CD4-positive, CD25-positive, alpha-beta regulatory T cell (primary cell): ENCODE data around the gene LRP4. TPM values are rescaled to one million over a fixed set of nuclear protein-coding genes. Genes with fewer than 3 reads are reported as not detected.

Experiments
- ATAC-seq, 2 donors: fragments of 150-1000 bp; cut with Tn5 transposase; one replicate each; pipeline ENCODE4 v1.10.0; 2021; ENCODE audit warnings: low read depth in 2 of 2, moderate number of reproducible peaks in 2 of 2, moderate library complexity in 1 of 2
- DNase-seq, 3 donors: peaks; one replicate each; pipeline versions ENCODE4 v3.0.0 to v3.0.0-alpha.2; 2012 to 2022; ENCODE audit warnings: mixed read lengths in 1 of 3
- H3K27ac ChIP-seq: one replicate; pipeline ENCODE4 v1.7.0; 2013; ENCODE audit warnings: mild to moderate bottlenecking, low read length; ENCODE audit not compliant: insufficient read depth, poor library complexity, severe bottlenecking
- H3K27me3 ChIP-seq: one replicate; pipeline ENCODE4 v1.7.0; 2013; ENCODE audit warnings: low read length; ENCODE audit not compliant: control insufficient read depth, insufficient read depth
- H3K36me3 ChIP-seq: one replicate; pipeline ENCODE4 v1.7.0; 2013; ENCODE audit warnings: mild to moderate bottlenecking, low read length, moderate library complexity; ENCODE audit not compliant: control insufficient read depth, insufficient read depth
- H3K4me1 ChIP-seq: 2 replicates; pipeline ENCODE4 v1.7.0; 2013; ENCODE audit warnings: mild to moderate bottlenecking, low read length; ENCODE audit not compliant: insufficient read depth, control insufficient read depth, poor library complexity, severe bottlenecking
- H3K4me3 ChIP-seq: one replicate; pipeline ENCODE4 v1.7.0; 2013; ENCODE audit warnings: low read depth, mild to moderate bottlenecking, low read length, moderate library complexity
- H3K9me3 ChIP-seq, 2 experiments: 1 replicate in 1 of 2; 2 replicates in 1 of 2; pipeline ENCODE4 v1.7.0; 2013; ENCODE audit warnings: low read length in 2 of 2, mild to moderate bottlenecking in 1 of 2, moderate library complexity in 1 of 2; ENCODE audit not compliant: control insufficient read depth in 2 of 2
- H3K27ac Mint-ChIP-seq, 3 donors: one replicate each; pipeline ENCODE4 v1.8.0; 2020 to 2022; ENCODE audit warnings: mild to moderate bottlenecking in 3 of 3, mixed read lengths in 3 of 3, moderate library complexity in 2 of 3
- H3K27me3 Mint-ChIP-seq: one replicate; pipeline ENCODE4 v1.8.0; 2022; ENCODE audit warnings: mild to moderate bottlenecking, mixed read lengths
- H3K36me3 Mint-ChIP-seq: one replicate; pipeline ENCODE4 v1.8.0; 2020; ENCODE audit warnings: mixed read lengths
- H3K4me1 Mint-ChIP-seq, 4 donors: one replicate each; pipeline ENCODE4 v1.8.0; 2020 to 2022; ENCODE audit warnings: mixed read lengths in 4 of 4, mild to moderate bottlenecking in 1 of 4
- H3K4me3 Mint-ChIP-seq, 4 donors: one replicate each; pipeline ENCODE4 v1.8.0; 2020 to 2022; ENCODE audit warnings: mild to moderate bottlenecking in 4 of 4, mixed read lengths in 4 of 4, moderate library complexity in 3 of 4
- H3K9me3 Mint-ChIP-seq, 7 donors: one replicate each; pipeline ENCODE4 v1.8.0; 2020 to 2022; ENCODE audit warnings: mixed read lengths in 7 of 7, mild to moderate bottlenecking in 3 of 7, moderate library complexity in 2 of 7
- polyA plus RNA-seq, 4 donors: library from polyadenylated mRNA; unstranded; fragments of 300-500 nt; fragmentation: Illumina TruSeq; gene quantifications; one replicate each; pipeline ENCODE4 v1.2.3, GENCODE V29; 2021
- total RNA-seq: library from RNA; stranded (reverse); gene quantifications from one replicate; pipeline ENCODE4 v1.2.3, GENCODE V29; 2022

LRP4 gene
- total and polyA plus RNA-seq, 5 donors from 2014 or later: 0.05 TPM; not detected in 4

GRCh38 chr11:46917109-46917761 lies 1.1 kb downstream of the LRP4 start:
- Histone ChIP-seq H3K9me3 (no peaks in the 10 kb centered on the region), H3K4me1 (peaks cover 25% of the 10 kb centered on the region), H3K27me3 (peaks cover 39% of the 10 kb centered on the region), H3K36me3 (no peaks in the 10 kb centered on the region), H3K27ac (no peak overlapping the region), H3K4me3 (peak overlapping the region; percentile 51)
- Mint-ChIP-seq H3K4me3 (peak overlapping the region; percentile 74 to 87 (median 83)), H3K27me3 (peaks cover 77% of the 10 kb centered on the region), H3K27ac (peak overlapping the region in 1 of 3 donors; percentile 42), H3K9me3 (peaks cover 0 to 3% (median 0%) of the 10 kb centered on the region in 7 donors), H3K36me3 (no peaks in the 10 kb centered on the region), H3K4me1 (peaks cover 6 to 33% (median 23%) of the 10 kb centered on the region in 4 donors)
- ATAC-seq (no peak), DNase-seq (peak in 1 of 3 donors; percentile 21)

DNA sequence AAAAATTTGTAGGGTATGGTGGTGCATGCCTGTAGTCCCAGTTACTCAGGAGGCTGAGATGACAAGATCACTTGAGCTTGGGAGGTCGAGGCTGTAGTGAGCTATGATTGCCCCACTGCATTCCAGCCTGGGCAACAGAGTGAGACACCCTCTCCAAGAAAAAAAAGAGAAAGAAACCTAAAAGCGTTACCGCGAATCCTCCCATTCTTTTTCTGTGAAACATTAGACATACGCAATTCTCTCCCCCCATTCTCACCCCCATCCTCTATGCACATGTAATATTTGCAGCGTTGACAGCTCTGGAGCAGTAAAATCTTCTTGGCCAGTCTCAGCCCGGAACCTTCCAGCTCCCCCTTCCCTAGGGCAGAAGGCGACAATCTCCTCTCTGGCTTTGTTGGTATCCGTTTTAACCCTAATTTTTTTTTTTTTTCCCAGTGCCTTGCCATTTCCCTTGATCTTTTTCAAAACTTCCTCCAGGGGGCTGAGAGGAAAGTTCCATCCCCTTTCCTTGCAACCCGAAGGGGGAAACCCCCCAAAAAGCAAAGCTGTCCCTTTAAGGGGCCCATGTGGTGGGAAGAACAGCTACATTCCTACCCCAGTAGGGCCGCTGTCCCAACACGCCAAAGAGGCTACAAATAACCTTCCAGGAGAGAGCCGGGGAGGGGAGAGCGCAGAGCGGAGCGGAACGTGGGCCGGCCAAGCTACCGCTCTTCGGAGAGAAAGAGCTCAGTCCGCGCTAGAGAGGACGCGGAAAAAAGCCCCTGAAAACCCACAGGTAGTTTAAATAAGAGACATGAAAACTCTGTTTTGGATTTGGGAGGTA lies 1.9 kb downstream of the LRP4 start:
- no peaks in the 10 kb centered on the region for H3K36me3 Mint-ChIP-seq
- no peak overlapping the region for H3K27ac Mint-ChIP-seq
- DNase-seq: no peak
- H3K4me1 ChIP-seq: peaks cover 25% of the 10 kb centered on the region
- H3K27ac ChIP-seq: no peak overlapping the region
- peaks cover 0 to 3% (median 0%) of the 10 kb centered on the region in 7 donors for H3K9me3 Mint-ChIP-seq
- peaks cover 81% of the 10 kb centered on the region for H3K27me3 Mint-ChIP-seq
- H3K27me3 ChIP-seq: peaks cover 39% of the 10 kb centered on the region
- H3K4me1 Mint-ChIP-seq: peaks cover 6 to 33% (median 23%) of the 10 kb centered on the region in 4 donors
- peak overlapping the region; percentile 73 to 87 (median 83) for H3K4me3 Mint-ChIP-seq
- no peaks in the 10 kb centered on the region for H3K36me3 ChIP-seq
- peak in 1 of 2 donors; percentile 39 for ATAC-seq
- H3K4me3 ChIP-seq: peak overlapping the region; percentile 51
- H3K9me3 ChIP-seq: no peaks in the 10 kb centered on the region

DNA sequence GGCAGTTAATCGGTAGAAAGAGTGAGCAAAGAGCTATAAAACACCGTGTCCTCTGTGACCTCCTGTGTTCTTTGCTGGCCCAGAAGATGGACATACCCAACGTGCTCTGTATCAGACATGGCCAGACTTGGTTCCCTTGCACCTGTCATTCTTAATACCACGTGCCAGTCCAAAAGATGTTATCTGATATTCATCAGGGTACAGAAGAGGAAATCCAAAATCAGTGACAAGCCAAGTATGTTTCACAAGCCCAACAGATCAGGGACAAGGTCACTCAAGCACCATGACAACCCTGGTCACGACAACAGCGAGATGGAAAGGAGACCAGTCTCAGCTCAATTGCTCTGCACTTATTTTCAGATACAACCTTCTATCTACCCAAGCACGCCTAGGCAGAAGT lies 3.4 kb downstream of the LRP4 start:
- no peak overlapping the region for H3K27ac Mint-ChIP-seq

DNA sequence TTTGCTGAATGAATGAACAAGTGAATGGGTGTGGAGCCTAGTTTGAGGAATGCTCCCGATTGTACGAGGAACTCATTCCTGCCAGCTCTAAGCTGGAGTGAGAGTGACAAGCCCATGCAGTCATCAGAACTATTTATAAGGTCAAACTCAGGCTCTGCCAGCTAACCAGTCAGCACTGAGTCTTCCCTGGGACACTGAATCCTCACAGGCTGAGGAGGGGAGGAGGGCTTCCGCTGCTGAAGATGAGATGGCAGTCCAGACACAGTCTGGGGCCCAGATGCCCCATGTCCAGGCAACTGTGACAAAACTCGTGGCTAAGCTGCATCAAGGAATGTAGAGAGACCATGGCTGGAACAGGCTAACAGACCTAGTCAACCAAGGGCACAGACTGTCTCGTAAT lies 4.0 kb downstream of the LRP4 start:
- Mint-ChIP-seq H3K36me3 (no peaks in the 10 kb centered on the region), H3K4me1 (peaks cover 6 to 26% (median 14%) of the 10 kb centered on the region in 4 donors), H3K27ac (no peak overlapping the region), H3K27me3 (peaks cover 81% of the 10 kb centered on the region), H3K4me3 (no peak overlapping the region), H3K9me3 (peaks cover 0 to 3% (median 0%) of the 10 kb centered on the region in 7 donors)
- H3K36me3 ChIP-seq: no peaks in the 10 kb centered on the region
- H3K4me1 ChIP-seq: peaks cover 25% of the 10 kb centered on the region
- peaks cover 40% of the 10 kb centered on the region for H3K27me3 ChIP-seq
- H3K9me3 ChIP-seq: no peaks in the 10 kb centered on the region
- no peak overlapping the region for H3K4me3 ChIP-seq
- ATAC-seq (no peak), DNase-seq (no peak)
- no peak overlapping the region for H3K27ac ChIP-seq

More for the DNA sequence above, 3.4 kb downstream of the LRP4 start:
- peaks cover 6 to 32% (median 20%) of the 10 kb centered on the region in 4 donors for H3K4me1 Mint-ChIP-seq
- Histone ChIP-seq H3K36me3 (no peaks in the 10 kb centered on the region), H3K27ac (no peak overlapping the region), H3K4me1 (peaks cover 25% of the 10 kb centered on the region), H3K9me3 (no peaks in the 10 kb centered on the region), H3K27me3 (peaks cover 42% of the 10 kb centered on the region), H3K4me3 (no peak overlapping the region)
- peaks cover 0 to 3% (median 0%) of the 10 kb centered on the region in 7 donors for H3K9me3 Mint-ChIP-seq
- H3K27me3 Mint-ChIP-seq: peaks cover 82% of the 10 kb centered on the region
- H3K4me3 Mint-ChIP-seq: no peak overlapping the region
- no peaks in the 10 kb centered on the region for H3K36me3 Mint-ChIP-seq
- DNase-seq: no peak
- no peak for ATAC-seq

GRCh38 chr11:46913484-46913883 lies 4.9 kb downstream of the LRP4 start:
- no peaks in the 10 kb centered on the region for H3K9me3 ChIP-seq
- H3K4me1 ChIP-seq: peaks cover 19% of the 10 kb centered on the region

DNA sequence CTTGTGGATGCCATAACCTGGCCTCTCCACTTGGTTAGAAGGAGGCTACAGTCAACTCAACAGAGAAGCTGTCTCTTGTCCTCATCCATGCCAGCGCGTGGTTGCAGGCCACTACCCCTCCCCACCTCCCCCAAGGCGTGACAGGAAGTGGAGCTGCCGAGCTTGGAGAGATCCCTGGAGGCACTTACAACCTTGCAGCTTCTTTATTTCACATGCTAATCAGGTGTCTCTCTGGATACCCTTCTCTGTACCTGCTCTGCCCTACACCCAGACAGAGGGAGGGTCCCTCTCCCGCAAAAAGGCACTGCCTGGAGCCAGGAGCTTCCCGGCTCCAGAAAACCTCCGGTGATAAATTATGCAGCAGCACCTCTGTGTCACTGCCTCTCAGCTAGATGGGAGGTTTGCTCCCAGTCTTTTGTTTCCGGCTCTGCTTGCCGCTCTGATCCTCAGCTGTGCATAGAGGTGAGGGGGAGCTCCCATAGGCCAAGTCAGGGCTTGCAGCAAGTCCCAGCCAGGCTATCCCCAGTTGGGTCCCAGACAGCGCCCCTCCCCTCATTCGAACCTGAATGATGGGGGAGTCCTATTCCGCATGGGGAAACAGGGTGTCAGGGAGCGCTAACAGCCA lies 5.7 kb downstream of the LRP4 start:
- Histone ChIP-seq H3K36me3 (no peaks in the 10 kb centered on the region), H3K27me3 (peaks cover 36% of the 10 kb centered on the region), H3K4me1 (peaks cover 13% of the 10 kb centered on the region), H3K9me3 (no peaks in the 10 kb centered on the region), H3K27ac (no peak overlapping the region), H3K4me3 (no peak overlapping the region)
- Mint-ChIP-seq H3K4me1 (peaks cover 6 to 16% (median 9%) of the 10 kb centered on the region in 4 donors), H3K36me3 (no peaks in the 10 kb centered on the region), H3K4me3 (no peak overlapping the region), H3K27me3 (peaks cover 74% of the 10 kb centered on the region), H3K9me3 (peaks cover 0 to 3% (median 0%) of the 10 kb centered on the region in 7 donors), H3K27ac (no peak overlapping the region)
- no peak for DNase-seq
- no peak for ATAC-seq

More at GRCh38 chr11:46913484-46913883, 4.9 kb downstream of the LRP4 start:
- no peaks in the 10 kb centered on the region for H3K36me3 Mint-ChIP-seq
- Histone ChIP-seq H3K4me3 (no peak overlapping the region), H3K36me3 (no peaks in the 10 kb centered on the region), H3K27me3 (peaks cover 36% of the 10 kb centered on the region), H3K27ac (no peak overlapping the region)
- ATAC-seq (no peak), DNase-seq (no peak)
- peaks cover 6 to 18% (median 9%) of the 10 kb centered on the region in 4 donors for H3K4me1 Mint-ChIP-seq
- peaks cover 75% of the 10 kb centered on the region for H3K27me3 Mint-ChIP-seq
- no peak overlapping the region for H3K27ac Mint-ChIP-seq
- H3K9me3 Mint-ChIP-seq: peaks cover 0 to 3% (median 0%) of the 10 kb centered on the region in 7 donors
- H3K4me3 Mint-ChIP-seq: no peak overlapping the region

DNA sequence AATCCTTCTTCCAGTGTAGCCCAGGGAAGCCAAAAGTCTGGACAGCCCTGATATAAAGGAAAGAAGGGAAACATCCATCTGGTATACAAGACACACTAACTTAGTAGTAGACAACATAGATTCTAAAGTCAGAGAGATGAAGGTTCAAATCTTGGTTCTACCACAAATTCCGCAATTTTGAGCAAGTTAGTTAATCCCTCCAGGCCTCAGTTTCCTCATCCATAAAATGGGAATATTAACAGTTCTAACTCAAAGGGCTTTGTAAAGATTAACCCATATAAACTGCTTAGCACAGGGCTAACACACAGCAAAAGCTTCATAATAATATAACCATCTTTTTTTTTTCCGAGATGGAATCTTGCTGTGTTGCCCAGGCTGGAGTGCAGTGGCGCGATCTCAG lies 10.7 kb downstream of the LRP4 start:
- no peak overlapping the region for H3K27ac ChIP-seq
- H3K4me1 ChIP-seq: no peaks in the 10 kb centered on the region
- H3K9me3 Mint-ChIP-seq: no peaks in the 10 kb centered on the region
- peaks cover 0 to 4% (median under 1%) of the 10 kb centered on the region in 4 donors for H3K4me1 Mint-ChIP-seq
- no peaks in the 10 kb centered on the region for H3K9me3 ChIP-seq
- DNase-seq: no peak
- H3K4me3 ChIP-seq: no peak overlapping the region
- H3K36me3 ChIP-seq: no peaks in the 10 kb centered on the region
- no peak overlapping the region for H3K27ac Mint-ChIP-seq
- no peak overlapping the region for H3K4me3 Mint-ChIP-seq
- ATAC-seq: no peak
- no peaks in the 10 kb centered on the region for H3K36me3 Mint-ChIP-seq
- H3K27me3 ChIP-seq: peaks cover 3% of the 10 kb centered on the region
- H3K27me3 Mint-ChIP-seq: peaks cover 36% of the 10 kb centered on the region
